Cardiac muscle cell (in vitro differentiated cells and primary cell): ENCODE results near the gene EIF2S2. TPM values are rescaled to one million over a fixed set of nuclear protein-coding genes. Genes with fewer than 3 reads are reported as not detected.

Experiments
- DNase-seq, 2 donors: peaks; one replicate each; pipeline versions ENCODE4 v3.0.0 to v3.0.0-alpha.2; 2010 to 2017; ENCODE audit warnings: low read depth in 1 of 2, low spot score in 1 of 2
- H3K27ac ChIP-seq: fragments of 200-600 bp; sonication (generic); 2 replicates; pipeline ENCODE4 v1.5.1; 2016
- H3K27me3 ChIP-seq: fragments of 200-600 bp; sonication (generic); 2 replicates; pipeline ENCODE4 v1.6.0; 2016; ENCODE audit warnings: control low read depth
- H3K36me3 ChIP-seq: fragments of 200-600 bp; sonication (generic); 2 replicates; pipeline ENCODE4 v1.5.1; 2016; ENCODE audit warnings: control low read depth
- H3K4me1 ChIP-seq: fragments of 200-600 bp; sonication (generic); 2 replicates; pipeline ENCODE4 v1.8.1; 2017; ENCODE audit warnings: low read depth, mild to moderate bottlenecking, mixed run types
- H3K4me3 ChIP-seq: fragments of 200-600 bp; sonication (generic); 2 replicates; pipeline ENCODE4 v1.5.1; 2016; ENCODE audit warnings: mild to moderate bottlenecking
- H3K9me3 ChIP-seq: fragments of 200-600 bp; sonication (generic); 2 replicates; pipeline ENCODE4 v1.5.1; 2017; ENCODE audit warnings: low read depth, mild to moderate bottlenecking, control low read depth
- polyA plus RNA-seq: library from polyadenylated mRNA; unstranded; fragments of >200 nt; fragmentation: Nextera tagmentation; extraction: Ambion mirVana; gene quantifications from 2 replicates; pipeline ENCODE4 v1.2.1, GENCODE V29; 2016
- total RNA-seq: library from RNA; depleted of rRNA; stranded (reverse); fragments of >200 nt; gene quantifications from 2 replicates; pipeline ENCODE4 v1.2.3, GENCODE V29; 2016
- TF ChIP-seq, protein P1 (sequence below): IDR thresholded peaks from 2 replicates; pipeline ENCODE4 v1.5.1; 2012; ENCODE audit warnings: low read depth, mild to moderate bottlenecking, low read length

EIF2S2 gene
- total and polyA plus RNA-seq, 2 experiments from 2014 or later = 42.6 to 43.4 TPM

- TF ChIP-seq, protein P1, sequence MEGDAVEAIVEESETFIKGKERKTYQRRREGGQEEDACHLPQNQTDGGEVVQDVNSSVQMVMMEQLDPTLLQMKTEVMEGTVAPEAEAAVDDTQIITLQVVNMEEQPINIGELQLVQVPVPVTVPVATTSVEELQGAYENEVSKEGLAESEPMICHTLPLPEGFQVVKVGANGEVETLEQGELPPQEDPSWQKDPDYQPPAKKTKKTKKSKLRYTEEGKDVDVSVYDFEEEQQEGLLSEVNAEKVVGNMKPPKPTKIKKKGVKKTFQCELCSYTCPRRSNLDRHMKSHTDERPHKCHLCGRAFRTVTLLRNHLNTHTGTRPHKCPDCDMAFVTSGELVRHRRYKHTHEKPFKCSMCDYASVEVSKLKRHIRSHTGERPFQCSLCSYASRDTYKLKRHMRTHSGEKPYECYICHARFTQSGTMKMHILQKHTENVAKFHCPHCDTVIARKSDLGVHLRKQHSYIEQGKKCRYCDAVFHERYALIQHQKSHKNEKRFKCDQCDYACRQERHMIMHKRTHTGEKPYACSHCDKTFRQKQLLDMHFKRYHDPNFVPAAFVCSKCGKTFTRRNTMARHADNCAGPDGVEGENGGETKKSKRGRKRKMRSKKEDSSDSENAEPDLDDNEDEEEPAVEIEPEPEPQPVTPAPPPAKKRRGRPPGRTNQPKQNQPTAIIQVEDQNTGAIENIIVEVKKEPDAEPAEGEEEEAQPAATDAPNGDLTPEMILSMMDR = no peak
- Histone ChIP-seq H3K27ac (no peak overlapping the region), H3K27me3 (no peaks in the 10 kb centered on the region), H3K9me3 (no peaks in the 10 kb centered on the region), H3K4me1 (peaks cover 17% of the 10 kb centered on the region), H3K4me3 (no peak overlapping the region), H3K36me3 (no peaks in the 10 kb centered on the region)
- no peak for DNase-seq
Observed at GRCh38 chr20:34060970-34061369, 51.1 kb downstream of the EIF2S2 start.

DNA sequence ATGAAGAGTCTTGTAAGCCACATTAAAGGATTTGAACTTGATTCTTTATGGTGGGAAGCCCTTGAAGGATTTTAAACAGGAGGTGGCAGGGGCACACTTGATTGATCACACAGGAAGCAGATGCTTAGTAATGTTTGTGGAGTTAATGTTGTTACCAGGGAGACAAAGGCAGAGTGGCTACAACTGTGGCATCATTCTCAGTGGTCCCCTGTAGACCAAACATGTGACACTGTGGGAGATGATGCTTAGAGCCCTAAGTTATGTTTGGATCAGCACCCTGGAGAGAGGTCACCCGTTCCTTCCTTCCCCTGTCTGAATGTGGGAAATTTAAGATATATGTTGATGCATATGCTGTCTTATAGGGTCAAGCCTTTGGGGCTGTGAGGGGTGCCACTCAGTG lies 53.2 kb downstream of the EIF2S2 start:
- TF ChIP-seq, protein P1 = no peak
- no peaks in the 10 kb centered on the region for H3K9me3 ChIP-seq
- peak; percentile 17 to 46 for DNase-seq
- no peak overlapping the region for H3K4me3 ChIP-seq
- no peaks in the 10 kb centered on the region for H3K36me3 ChIP-seq
- no peak overlapping the region for H3K27ac ChIP-seq
- peaks cover 9% of the 10 kb centered on the region for H3K4me1 ChIP-seq
- no peaks in the 10 kb centered on the region for H3K27me3 ChIP-seq

DNA sequence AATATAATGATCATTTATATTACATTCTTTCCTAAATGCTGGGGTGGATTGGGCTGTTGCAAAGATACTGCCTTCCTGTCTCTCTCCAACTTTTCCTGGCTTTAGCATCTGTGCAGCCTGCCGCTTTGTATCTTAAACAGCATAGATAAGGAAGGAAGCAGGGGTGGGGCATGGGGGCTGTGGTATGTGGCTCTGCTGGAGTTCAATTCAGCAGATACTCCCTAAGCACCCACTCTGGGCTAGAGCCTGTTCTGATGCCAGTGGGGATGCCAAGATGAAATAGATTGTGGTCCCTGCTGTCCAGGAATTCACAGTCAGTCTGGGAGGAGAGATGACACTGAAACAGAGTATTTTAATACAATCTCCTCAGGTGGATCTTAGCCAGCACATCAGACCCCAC lies 56.8 kb downstream of the EIF2S2 start:
- peak; percentile 31 to 40 for DNase-seq
- Histone ChIP-seq H3K9me3 (no peaks in the 10 kb centered on the region), H3K36me3 (no peaks in the 10 kb centered on the region), H3K4me1 (peaks cover 5% of the 10 kb centered on the region), H3K4me3 (no peak overlapping the region), H3K27ac (no peak overlapping the region), H3K27me3 (no peaks in the 10 kb centered on the region)
- TF ChIP-seq, protein P1 = no peak

GRCh38 chr20:34052414-34052813 lies 59.6 kb downstream of the EIF2S2 start:
- TF ChIP-seq, protein P1 = no peak
- no peak for DNase-seq
- Histone ChIP-seq H3K9me3 (no peaks in the 10 kb centered on the region), H3K4me1 (peaks cover 5% of the 10 kb centered on the region), H3K4me3 (no peak overlapping the region), H3K27ac (no peak overlapping the region), H3K27me3 (no peaks in the 10 kb centered on the region), H3K36me3 (no peaks in the 10 kb centered on the region)

DNA sequence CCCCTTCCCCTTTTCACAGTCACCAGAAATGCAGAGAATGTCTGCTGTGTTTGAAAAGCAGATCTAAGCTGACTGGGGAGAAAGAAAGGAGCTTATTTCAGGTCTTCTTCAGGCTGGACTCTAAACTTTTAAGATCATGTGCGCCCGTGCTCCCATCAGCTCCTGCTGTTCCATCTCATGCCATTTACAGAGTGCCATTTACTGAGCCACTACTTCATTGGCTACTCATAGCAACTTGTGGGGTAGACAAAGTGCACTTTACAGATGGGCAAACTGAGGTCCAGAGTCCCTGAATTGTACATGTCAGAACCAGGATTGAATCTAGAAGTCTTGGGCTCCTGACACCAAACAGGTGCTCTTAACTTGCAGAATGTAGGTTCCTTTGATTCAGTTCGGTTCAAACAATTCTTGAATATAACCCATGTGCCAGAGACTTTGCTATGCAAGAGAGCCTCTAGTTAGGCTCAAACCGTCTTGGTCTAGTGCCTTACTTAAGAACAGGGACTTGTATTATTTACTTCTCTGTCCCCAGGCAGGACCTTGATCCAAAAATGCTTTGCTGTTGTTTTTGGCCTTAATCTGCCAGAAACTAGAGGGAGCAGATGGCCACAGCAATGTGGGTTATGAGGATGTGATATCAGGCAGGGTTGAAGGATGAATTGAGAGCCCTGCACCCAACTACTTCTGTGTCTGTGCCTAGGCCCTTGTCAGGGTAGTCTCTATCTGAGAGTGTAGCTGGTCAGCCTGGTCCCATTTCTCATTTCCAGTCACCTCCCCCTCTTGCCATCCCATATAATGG lies 61.9 kb downstream of the EIF2S2 start:
- no peaks in the 10 kb centered on the region for H3K36me3 ChIP-seq
- no peaks in the 10 kb centered on the region for H3K9me3 ChIP-seq
- DNase-seq = no peak
- no peak overlapping the region for H3K27ac ChIP-seq
- H3K4me1 ChIP-seq = peaks cover 16% of the 10 kb centered on the region
- TF ChIP-seq, protein P1 = no peak
- H3K4me3 ChIP-seq = no peak overlapping the region
- no peaks in the 10 kb centered on the region for H3K27me3 ChIP-seq
